ENCODE measurements around the gene ATP2B2.

DNA sequence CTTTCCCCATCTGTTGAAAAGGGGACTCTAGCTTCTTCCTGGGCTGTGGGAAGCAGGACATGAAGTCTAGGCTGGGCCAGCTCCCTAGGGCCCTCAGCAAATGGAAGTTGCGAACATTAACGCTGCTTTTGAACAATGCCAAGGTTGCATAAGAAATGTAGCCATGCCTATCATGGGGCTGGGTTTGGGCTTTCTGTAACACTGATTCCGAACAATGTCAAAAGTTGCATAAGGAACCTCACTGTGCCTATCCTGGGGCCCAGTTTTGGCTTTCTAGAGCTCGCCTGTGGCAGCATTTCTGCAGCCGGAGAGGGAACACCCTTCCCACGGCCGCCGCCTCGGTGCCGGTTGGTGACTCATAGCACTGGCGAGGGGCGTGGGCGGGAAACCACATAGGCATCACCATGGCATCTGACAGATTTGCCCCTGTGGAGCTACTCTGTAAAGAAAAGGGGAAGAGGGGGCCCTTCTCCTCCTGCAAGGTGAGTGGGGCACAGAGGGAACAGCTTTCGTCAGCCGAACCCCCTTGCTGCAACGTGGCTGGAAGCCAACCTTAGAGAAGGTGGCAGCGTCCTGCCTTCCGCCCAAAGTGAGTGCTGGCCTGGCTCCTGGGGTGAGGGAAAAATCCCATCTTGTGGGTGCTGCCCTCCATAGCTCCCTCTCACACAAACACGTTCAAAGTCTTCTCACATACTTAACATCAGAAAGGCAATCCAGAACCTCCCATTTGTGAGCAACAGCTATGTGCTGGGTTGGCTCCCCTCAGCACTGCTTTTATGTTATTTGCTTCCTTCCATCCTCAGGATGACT, 46.6 kb upstream of the ATP2B2 start:
- no peak for TF ChIP-seq ZNF473 (tag by site-specific recombination; IDR thresholded peaks at IDR 0.05)
- TF ChIP-seq ZNF792 (tag by site-specific recombination; IDR thresholded peaks at IDR 0.05) = no peak
- TF ChIP-seq, protein P1, sequence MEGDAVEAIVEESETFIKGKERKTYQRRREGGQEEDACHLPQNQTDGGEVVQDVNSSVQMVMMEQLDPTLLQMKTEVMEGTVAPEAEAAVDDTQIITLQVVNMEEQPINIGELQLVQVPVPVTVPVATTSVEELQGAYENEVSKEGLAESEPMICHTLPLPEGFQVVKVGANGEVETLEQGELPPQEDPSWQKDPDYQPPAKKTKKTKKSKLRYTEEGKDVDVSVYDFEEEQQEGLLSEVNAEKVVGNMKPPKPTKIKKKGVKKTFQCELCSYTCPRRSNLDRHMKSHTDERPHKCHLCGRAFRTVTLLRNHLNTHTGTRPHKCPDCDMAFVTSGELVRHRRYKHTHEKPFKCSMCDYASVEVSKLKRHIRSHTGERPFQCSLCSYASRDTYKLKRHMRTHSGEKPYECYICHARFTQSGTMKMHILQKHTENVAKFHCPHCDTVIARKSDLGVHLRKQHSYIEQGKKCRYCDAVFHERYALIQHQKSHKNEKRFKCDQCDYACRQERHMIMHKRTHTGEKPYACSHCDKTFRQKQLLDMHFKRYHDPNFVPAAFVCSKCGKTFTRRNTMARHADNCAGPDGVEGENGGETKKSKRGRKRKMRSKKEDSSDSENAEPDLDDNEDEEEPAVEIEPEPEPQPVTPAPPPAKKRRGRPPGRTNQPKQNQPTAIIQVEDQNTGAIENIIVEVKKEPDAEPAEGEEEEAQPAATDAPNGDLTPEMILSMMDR (tag by site-specific recombination; IDR thresholded peaks at IDR 0.05) = no peak
- TF ChIP-seq, protein P2, sequence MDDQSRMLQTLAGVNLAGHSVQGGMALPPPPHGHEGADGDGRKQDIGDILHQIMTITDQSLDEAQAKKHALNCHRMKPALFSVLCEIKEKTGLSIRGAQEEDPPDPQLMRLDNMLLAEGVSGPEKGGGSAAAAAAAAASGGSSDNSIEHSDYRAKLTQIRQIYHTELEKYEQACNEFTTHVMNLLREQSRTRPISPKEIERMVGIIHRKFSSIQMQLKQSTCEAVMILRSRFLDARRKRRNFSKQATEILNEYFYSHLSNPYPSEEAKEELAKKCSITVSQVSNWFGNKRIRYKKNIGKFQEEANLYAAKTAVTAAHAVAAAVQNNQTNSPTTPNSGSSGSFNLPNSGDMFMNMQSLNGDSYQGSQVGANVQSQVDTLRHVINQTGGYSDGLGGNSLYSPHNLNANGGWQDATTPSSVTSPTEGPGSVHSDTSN (CRISPR knock-in tag; IDR thresholded peaks at IDR 0.05) = no peak
- no peak for TF ChIP-seq ZFP3 (tag by site-specific recombination; IDR thresholded peaks at IDR 0.05; ENCODE audit: low read depth)
- no peak for TF ChIP-seq ZNF510 (tag by site-specific recombination; IDR thresholded peaks at IDR 0.05; ENCODE audit: insufficient replicate concordance)
- TF ChIP-seq, protein P3, sequence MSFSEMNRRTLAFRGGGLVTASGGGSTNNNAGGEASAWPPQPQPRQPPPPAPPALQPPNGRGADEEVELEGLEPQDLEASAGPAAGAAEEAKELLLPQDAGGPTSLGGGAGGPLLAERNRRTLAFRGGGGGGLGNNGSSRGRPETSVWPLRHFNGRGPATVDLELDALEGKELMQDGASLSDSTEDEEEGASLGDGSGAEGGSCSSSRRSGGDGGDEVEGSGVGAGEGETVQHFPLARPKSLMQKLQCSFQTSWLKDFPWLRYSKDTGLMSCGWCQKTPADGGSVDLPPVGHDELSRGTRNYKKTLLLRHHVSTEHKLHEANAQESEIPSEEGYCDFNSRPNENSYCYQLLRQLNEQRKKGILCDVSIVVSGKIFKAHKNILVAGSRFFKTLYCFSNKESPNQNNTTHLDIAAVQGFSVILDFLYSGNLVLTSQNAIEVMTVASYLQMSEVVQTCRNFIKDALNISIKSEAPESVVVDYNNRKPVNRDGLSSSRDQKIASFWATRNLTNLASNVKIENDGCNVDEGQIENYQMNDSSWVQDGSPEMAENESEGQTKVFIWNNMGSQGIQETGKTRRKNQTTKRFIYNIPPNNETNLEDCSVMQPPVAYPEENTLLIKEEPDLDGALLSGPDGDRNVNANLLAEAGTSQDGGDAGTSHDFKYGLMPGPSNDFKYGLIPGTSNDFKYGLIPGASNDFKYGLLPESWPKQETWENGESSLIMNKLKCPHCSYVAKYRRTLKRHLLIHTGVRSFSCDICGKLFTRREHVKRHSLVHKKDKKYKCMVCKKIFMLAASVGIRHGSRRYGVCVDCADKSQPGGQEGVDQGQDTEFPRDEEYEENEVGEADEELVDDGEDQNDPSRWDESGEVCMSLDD (tag by site-specific recombination; IDR thresholded peaks at IDR 0.05) = no peak
